Amniotic epithelial cell (primary cell): Measurements from ENCODE around the gene GLRA2.

Source experiments
- DNase-seq: peaks from one replicate; pipeline ENCODE4 v3.0.0-alpha.2; 2010; ENCODE audit warnings: low read depth

The GLRA2 gene

GRCh38 chrX:14702145-14702544 lies 172.8 kb downstream of the GLRA2 start:
- no peak for DNase-seq

- peak; percentile 3 for DNase-seq
Observed at GRCh38 chrX:14712096-14712495, 182.8 kb downstream of the GLRA2 start.

GRCh38 chrX:14717949-14718348 lies 188.6 kb downstream of the GLRA2 start:
- no peak for DNase-seq

GRCh38 chrX:14718403-14718802 lies 189.1 kb downstream of the GLRA2 start:
- no peak for DNase-seq

GRCh38 chrX:14729058-14729457 lies 199.7 kb downstream of the GLRA2 start:
- peak; percentile 43 for DNase-seq

GRCh38 chrX:14738643-14739042 lies 209.3 kb downstream of the GLRA2 start:
- DNase-seq: no peak

- DNase-seq: no peak
Observed at GRCh38 chrX:14753441-14753840, 224.1 kb downstream of the GLRA2 start.

- no peak for DNase-seq
Observed at GRCh38 chrX:14758029-14758491, 228.7 kb downstream of the GLRA2 start.

- DNase-seq: no peak
Observed at GRCh38 chrX:14775416-14775815, 246.1 kb downstream of the GLRA2 start.

GRCh38 chrX:14776901-14777300 lies 247.6 kb downstream of the GLRA2 start:
- no peak for DNase-seq

- DNase-seq: peak; percentile 70
Observed at GRCh38 chrX:14777525-14777924, 248.2 kb downstream of the GLRA2 start.

GRCh38 chrX:14779580-14779979 lies 250.2 kb downstream of the GLRA2 start:
- DNase-seq: no peak
